C4-2B (cell line): Measurements from ENCODE around the gene BCKDK.

Experiments
- CTCF ChIP-seq: fragments of 450-650 bp; conservative IDR thresholded peaks from 2 replicates; pipeline ENCODE4 v1.5.1; 2017; ENCODE audit warnings: mild to moderate bottlenecking
- ZFX ChIP-seq: fragments of 450-650 bp; IDR thresholded peaks from 2 replicates; pipeline ENCODE4 v1.6.1; 2017

- TF ChIP-seq CTCF = no peak
- no peak for TF ChIP-seq ZFX
Observed at GRCh38 chr16:31061126-31061812, 46.9 kb upstream of the BCKDK start.
